Activated CD8-positive, alpha-beta memory T cell treated with anti-CD3 and anti-CD28 coated beads, Interleukin-2, amount 10 ng/mL, durations not matched to agents 7 days and 5 days (primary cell): ENCODE measurements around the gene WNT2B. TPM values are rescaled to one million over a fixed set of nuclear protein-coding genes. Genes with fewer than 3 reads are reported as not detected.

ENCODE experiments used
- ATAC-seq: fragments of 150-1000 bp; cut with Tn5 transposase; one replicate; pipeline ENCODE4 v1.10.0; 2021; ENCODE audit warnings: moderate library complexity
- CTCF ChIA-PET: fragments of 350-600 bp; sonication (Branson Sonifier 250); formaldehyde crosslinking; loops from one replicate; lab custom pipeline; 2021; ENCODE audit warnings: antibody characterized with exemption; lab: Charles Lee
- DNase-seq: peaks from one replicate; pipeline ENCODE4 v3.0.0-alpha.2; 2020
- H3K27ac Mint-ChIP-seq: one replicate; pipeline ENCODE4 v1.8.0; 2021; ENCODE audit warnings: mild to moderate bottlenecking, mixed read lengths
- H3K27me3 Mint-ChIP-seq: one replicate; pipeline ENCODE4 v1.8.0; 2021; ENCODE audit warnings: mixed read lengths
- H3K36me3 Mint-ChIP-seq: one replicate; pipeline ENCODE4 v1.8.0; 2021; ENCODE audit warnings: mild to moderate bottlenecking, mixed read lengths
- H3K4me1 Mint-ChIP-seq: one replicate; pipeline ENCODE4 v1.8.0; 2021; ENCODE audit warnings: mixed read lengths
- H3K4me3 Mint-ChIP-seq: one replicate; pipeline ENCODE4 v1.8.0; 2021; ENCODE audit warnings: mild to moderate bottlenecking, moderate library complexity, mixed read lengths
- H3K9me3 Mint-ChIP-seq: one replicate; pipeline ENCODE4 v1.8.0; 2022; ENCODE audit warnings: low read depth, mixed read lengths
- total RNA-seq, 2 experiments: library from RNA; stranded (reverse); gene quantifications; one replicate each; pipeline ENCODE4 v1.2.3, GENCODE V29; 2021

WNT2B gene
- total RNA-seq, 2 experiments from 2014 or later: 0.07 to 0.12 TPM

GRCh38 chr1:112506731-112507130 is 2.0 kb upstream of the WNT2B start:
- CTCF ChIA-PET: no interaction called here
- Mint-ChIP-seq H3K4me1 (peaks cover 9% of the 10 kb centered on the region), H3K36me3 (no peaks in the 10 kb centered on the region), H3K9me3 (no peaks in the 10 kb centered on the region), H3K27ac (no peak overlapping the region), H3K4me3 (no peak overlapping the region), H3K27me3 (peaks cover 75% of the 10 kb centered on the region)
- ATAC-seq (no peak), DNase-seq (no peak)

DNA sequence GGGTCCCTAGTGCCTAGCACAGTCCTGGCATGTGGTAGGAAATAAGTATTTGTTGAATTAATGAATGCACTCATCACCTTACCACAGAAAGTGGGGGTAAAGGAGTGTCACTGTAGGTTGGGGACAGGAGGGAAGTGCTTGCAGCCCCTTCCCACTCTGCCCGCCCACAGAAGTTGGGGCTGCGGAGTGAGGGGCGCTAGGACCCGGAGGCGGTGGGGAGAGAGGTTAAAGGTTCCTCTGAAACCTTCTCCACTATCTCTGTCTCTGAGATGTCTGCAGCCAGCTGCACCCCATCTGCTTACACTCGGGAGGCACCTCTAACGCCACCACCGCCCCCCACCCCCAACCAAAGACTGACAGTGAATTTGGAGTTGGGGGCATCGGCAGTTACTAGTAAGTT is 1.4 kb upstream of the WNT2B start:
- Mint-ChIP-seq H3K36me3 (no peaks in the 10 kb centered on the region), H3K27ac (no peak overlapping the region), H3K27me3 (peaks cover 72% of the 10 kb centered on the region), H3K9me3 (no peaks in the 10 kb centered on the region), H3K4me1 (peaks cover 10% of the 10 kb centered on the region), H3K4me3 (peak overlapping the region; percentile 69)
- CTCF ChIA-PET: interaction anchor here (0.9 kb wide), 1 partner anchor 35 kb away, joined by 3 read pairs; no protein-coding TSS in a partner anchor
- ATAC-seq (no peak), DNase-seq (no peak)

DNA sequence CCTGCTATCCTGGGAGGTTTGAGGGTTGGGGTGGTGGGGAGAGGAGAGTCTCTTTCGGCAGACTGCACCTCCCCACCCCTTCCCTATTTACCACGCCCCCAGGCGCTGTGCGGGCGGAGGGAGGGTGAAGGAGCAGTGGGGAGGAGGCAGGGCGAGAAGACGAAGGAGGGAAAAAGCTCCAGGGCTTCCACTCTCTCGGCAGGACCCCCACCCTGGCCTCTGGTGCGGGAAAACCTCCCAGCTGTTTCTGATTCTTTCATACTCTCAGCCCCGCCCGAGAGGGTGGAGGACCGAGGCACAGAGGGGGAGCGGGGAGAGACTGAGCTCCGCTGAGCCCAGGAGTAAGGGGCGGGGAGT is 866 bp upstream of the WNT2B start:
- DNase-seq (no peak), ATAC-seq (peak; percentile 3)
- Mint-ChIP-seq H3K4me3 (peak overlapping the region; percentile 69), H3K27me3 (peaks cover 66% of the 10 kb centered on the region), H3K4me1 (peaks cover 10% of the 10 kb centered on the region), H3K9me3 (no peaks in the 10 kb centered on the region), H3K27ac (no peak overlapping the region), H3K36me3 (no peaks in the 10 kb centered on the region)
- CTCF ChIA-PET: interaction anchor here (0.9 kb wide), 1 partner anchor 35 kb away, joined by 3 read pairs; no protein-coding TSS in a partner anchor

- Mint-ChIP-seq H3K4me3 (peak overlapping the region; percentile 31), H3K9me3 (no peaks in the 10 kb centered on the region), H3K27me3 (peaks cover 55% of the 10 kb centered on the region), H3K4me1 (peaks cover 10% of the 10 kb centered on the region), H3K36me3 (no peaks in the 10 kb centered on the region), H3K27ac (no peak overlapping the region)
- no peak for DNase-seq
- CTCF ChIA-PET: interaction anchor here (1.0 to 1.6 kb wide), 5 partner anchors 24 to 206 kb away, joined by 3 to 4 read pairs (median 3); partner anchors contain the start of gene PPM1J
- ATAC-seq: peak; percentile 27
These were observed 367 bp downstream of the WNT2B start for GRCh38 chr1:112509005-112509659.

GRCh38 chr1:112509660-112510178 is 954 bp downstream of the WNT2B start:
- Mint-ChIP-seq H3K27me3 (peaks cover 49% of the 10 kb centered on the region), H3K27ac (no peak overlapping the region), H3K9me3 (no peaks in the 10 kb centered on the region), H3K4me1 (peaks cover 10% of the 10 kb centered on the region), H3K4me3 (no peak overlapping the region), H3K36me3 (no peaks in the 10 kb centered on the region)
- CTCF ChIA-PET: interaction anchor here (1.0 to 1.6 kb wide), 4 partner anchors 25 to 206 kb away, joined by 3 to 4 read pairs (median 3); partner anchors contain the start of gene PPM1J
- no peak for DNase-seq
- no peak for ATAC-seq

GRCh38 chr1:112510340-112510739 is 1.6 kb downstream of the WNT2B start:
- no peak overlapping the region for H3K4me3 Mint-ChIP-seq
- CTCF ChIA-PET: interaction anchor here (1.6 kb wide), 1 partner anchor 119 kb away, joined by 4 read pairs; no protein-coding TSS in a partner anchor
- H3K27ac Mint-ChIP-seq: no peak overlapping the region
- H3K36me3 Mint-ChIP-seq: no peaks in the 10 kb centered on the region
- ATAC-seq (no peak), DNase-seq (no peak)
- H3K27me3 Mint-ChIP-seq: peaks cover 44% of the 10 kb centered on the region
- peaks cover 10% of the 10 kb centered on the region for H3K4me1 Mint-ChIP-seq
- no peaks in the 10 kb centered on the region for H3K9me3 Mint-ChIP-seq

DNA sequence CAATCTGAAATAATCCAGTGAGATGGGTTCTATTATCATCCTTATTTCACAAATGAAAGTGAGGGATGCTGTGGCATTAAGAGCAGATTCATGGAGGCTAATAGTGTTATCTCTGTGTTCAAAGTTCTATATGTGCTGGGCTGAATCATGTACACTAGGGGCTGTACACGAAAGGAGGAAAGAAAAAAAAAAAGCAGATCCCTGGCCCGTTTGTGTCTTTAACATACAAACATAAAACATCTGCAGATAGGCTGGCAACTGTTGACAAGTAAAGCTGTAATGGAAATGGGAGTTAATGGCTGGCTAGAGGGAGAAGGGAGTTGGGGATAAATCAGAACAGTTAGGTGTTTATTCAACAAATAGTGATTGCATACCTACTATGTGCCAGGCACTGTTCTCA is 3.1 kb downstream of the WNT2B start:
- no peak for DNase-seq
- H3K27me3 Mint-ChIP-seq: peaks cover 35% of the 10 kb centered on the region
- H3K9me3 Mint-ChIP-seq: no peaks in the 10 kb centered on the region
- H3K4me3 Mint-ChIP-seq: no peak overlapping the region
- no peak overlapping the region for H3K27ac Mint-ChIP-seq
- H3K4me1 Mint-ChIP-seq: peaks cover 10% of the 10 kb centered on the region
- CTCF ChIA-PET: interaction anchor here (0.8 to 2.2 kb wide), 4 partner anchors 10 to 46 kb away, joined by 3 to 10 read pairs (median 3); no protein-coding TSS in a partner anchor
- no peaks in the 10 kb centered on the region for H3K36me3 Mint-ChIP-seq
- no peak for ATAC-seq

DNA sequence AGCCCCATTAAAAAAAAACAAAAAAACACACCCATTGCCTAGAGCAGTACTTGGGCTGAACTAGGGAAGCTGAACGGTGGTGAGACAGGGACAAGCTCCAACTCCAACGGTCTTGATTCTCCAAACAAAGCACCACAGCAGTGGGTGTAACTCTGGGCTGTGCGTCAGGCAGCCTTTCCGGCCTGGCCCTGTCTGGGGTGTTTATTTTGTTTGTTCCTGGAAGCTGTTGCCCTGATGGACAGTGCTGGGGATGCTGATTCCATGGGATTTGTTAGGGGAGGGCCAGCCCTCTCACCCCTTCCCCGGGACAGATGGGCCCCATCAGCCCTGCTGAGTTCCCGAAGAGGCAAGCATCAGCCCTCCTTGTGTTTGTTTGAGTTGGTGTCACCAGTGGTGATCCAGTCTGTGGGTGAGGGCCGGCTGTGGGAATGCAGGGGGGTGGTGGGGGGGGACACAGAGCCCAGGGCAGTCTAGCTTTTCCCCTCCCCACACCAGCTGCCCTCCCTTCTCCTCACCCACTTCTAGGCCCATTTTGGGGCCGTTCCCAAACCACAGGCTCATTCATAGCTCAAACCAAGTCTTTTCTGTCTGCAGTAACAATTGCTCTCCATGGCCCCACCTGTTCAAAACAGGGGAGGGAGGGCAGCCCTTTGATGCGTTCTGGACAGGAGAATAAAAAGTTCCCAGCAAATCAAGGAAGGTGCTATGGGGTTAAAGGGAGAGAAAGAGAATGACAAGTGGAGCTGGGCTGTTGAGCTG is 4.5 kb downstream of the WNT2B start:
- Mint-ChIP-seq H3K27ac (no peak overlapping the region), H3K27me3 (peaks cover 23% of the 10 kb centered on the region), H3K4me1 (peaks cover 6% of the 10 kb centered on the region), H3K36me3 (no peaks in the 10 kb centered on the region), H3K4me3 (no peak overlapping the region), H3K9me3 (no peaks in the 10 kb centered on the region)
- no peak for DNase-seq
- ATAC-seq: no peak
- CTCF ChIA-PET: interaction anchor here (0.8 to 2.2 kb wide), 4 partner anchors 10 to 12 kb away, joined by 3 to 10 read pairs (median 3); no protein-coding TSS in a partner anchor

GRCh38 chr1:112514901-112515300 is 6.1 kb downstream of the WNT2B start:
- H3K36me3 Mint-ChIP-seq: no peaks in the 10 kb centered on the region
- peaks cover 13% of the 10 kb centered on the region for H3K27me3 Mint-ChIP-seq
- H3K4me3 Mint-ChIP-seq: no peak overlapping the region
- ATAC-seq: no peak
- DNase-seq: no peak
- peaks cover 3% of the 10 kb centered on the region for H3K4me1 Mint-ChIP-seq
- H3K9me3 Mint-ChIP-seq: no peaks in the 10 kb centered on the region
- H3K27ac Mint-ChIP-seq: no peak overlapping the region
- CTCF ChIA-PET: no interaction called here

GRCh38 chr1:112515311-112516009 is 6.7 kb downstream of the WNT2B start:
- no peak overlapping the region for H3K27ac Mint-ChIP-seq
- H3K4me3 Mint-ChIP-seq: no peak overlapping the region
- H3K4me1 Mint-ChIP-seq: peaks cover 3% of the 10 kb centered on the region
- DNase-seq (no peak), ATAC-seq (no peak)
- CTCF ChIA-PET: no interaction called here
- peaks cover 8% of the 10 kb centered on the region for H3K27me3 Mint-ChIP-seq
- H3K9me3 Mint-ChIP-seq: no peaks in the 10 kb centered on the region
- no peaks in the 10 kb centered on the region for H3K36me3 Mint-ChIP-seq

DNA sequence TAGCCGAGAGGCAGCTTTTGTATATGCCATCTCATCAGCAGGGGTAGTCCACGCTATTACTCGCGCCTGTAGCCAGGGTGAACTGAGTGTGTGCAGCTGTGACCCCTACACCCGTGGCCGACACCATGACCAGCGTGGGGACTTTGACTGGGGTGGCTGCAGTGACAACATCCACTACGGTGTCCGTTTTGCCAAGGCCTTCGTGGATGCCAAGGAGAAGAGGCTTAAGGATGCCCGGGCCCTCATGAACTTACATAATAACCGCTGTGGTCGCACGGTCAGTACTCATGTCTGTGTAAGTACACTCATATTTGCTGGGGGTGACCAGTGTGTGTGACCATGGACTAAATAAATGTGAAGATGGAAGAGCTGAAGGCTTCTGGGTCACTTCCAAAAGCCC is 7.4 kb downstream of the WNT2B start:
- H3K4me1 Mint-ChIP-seq: peaks cover 3% of the 10 kb centered on the region
- peaks cover 4% of the 10 kb centered on the region for H3K27me3 Mint-ChIP-seq
- ATAC-seq: no peak
- CTCF ChIA-PET: no interaction called here
- H3K4me3 Mint-ChIP-seq: no peak overlapping the region
- no peaks in the 10 kb centered on the region for H3K9me3 Mint-ChIP-seq
- no peaks in the 10 kb centered on the region for H3K36me3 Mint-ChIP-seq
- no peak for DNase-seq
- no peak overlapping the region for H3K27ac Mint-ChIP-seq

DNA sequence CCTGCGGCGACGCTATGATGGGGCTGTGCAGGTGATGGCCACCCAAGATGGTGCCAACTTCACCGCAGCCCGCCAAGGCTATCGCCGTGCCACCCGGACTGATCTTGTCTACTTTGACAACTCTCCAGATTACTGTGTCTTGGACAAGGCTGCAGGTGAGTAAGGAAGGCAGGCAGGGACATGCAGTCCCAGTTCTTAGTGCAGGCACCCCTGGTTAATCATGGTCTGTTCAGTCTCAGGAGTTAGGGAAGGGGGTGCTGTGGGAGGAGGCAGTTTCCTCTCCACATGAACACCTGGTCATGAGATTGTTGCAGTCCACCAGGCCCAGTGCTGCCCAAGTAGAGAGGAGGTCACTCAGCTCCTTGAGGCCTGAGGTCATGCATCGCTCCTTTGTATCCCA is 8.5 kb downstream of the WNT2B start:
- Mint-ChIP-seq H3K27me3 (no peaks in the 10 kb centered on the region), H3K36me3 (no peaks in the 10 kb centered on the region), H3K4me3 (no peak overlapping the region), H3K27ac (no peak overlapping the region), H3K9me3 (no peaks in the 10 kb centered on the region), H3K4me1 (peaks cover 3% of the 10 kb centered on the region)
- ATAC-seq (no peak), DNase-seq (no peak)
- CTCF ChIA-PET: no interaction called here

DNA sequence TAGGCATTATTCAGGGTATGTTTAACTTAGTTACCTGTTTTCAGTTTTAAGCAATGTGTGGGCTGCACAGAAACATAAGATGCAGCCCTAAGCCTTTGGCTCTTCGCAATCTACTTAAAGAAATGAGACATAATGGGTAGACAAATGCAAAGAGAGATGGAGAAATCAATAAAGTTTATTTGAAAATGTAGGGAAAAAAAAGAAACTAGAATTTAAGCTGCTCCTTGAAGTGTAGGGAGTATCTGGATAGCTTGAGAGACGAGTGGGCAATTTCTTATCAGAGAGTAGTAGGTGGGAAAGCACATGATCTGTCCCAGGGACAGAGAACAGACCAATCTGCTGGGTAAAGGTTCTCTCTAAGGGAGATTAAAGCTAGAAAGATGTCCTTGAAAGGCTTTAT is 8.9 kb downstream of the WNT2B start:
- CTCF ChIA-PET: no interaction called here
- no peak for DNase-seq
- no peak overlapping the region for H3K27ac Mint-ChIP-seq

More for the DNA sequence above, 8.9 kb downstream of the WNT2B start:
- no peak for ATAC-seq
- Mint-ChIP-seq H3K4me1 (no peaks in the 10 kb centered on the region), H3K36me3 (no peaks in the 10 kb centered on the region), H3K9me3 (no peaks in the 10 kb centered on the region), H3K27me3 (no peaks in the 10 kb centered on the region), H3K4me3 (no peak overlapping the region)
